Measurements from ENCODE around the gene RFTN1. TPM values are rescaled to one million over a fixed set of nuclear protein-coding genes. Genes with fewer than 3 reads are reported as not detected.

RFTN1 gene
- polyA plus RNA-seq, 3 donors, result 17.4 to 28.0 (median 27.2) TPM

GRCh38 chr3:16507578-16508242 lies 5.8 kb downstream of the RFTN1 start:
- Histone ChIP-seq H4K20me1 (ENCODE audit: insufficient read depth, low read length) (peaks cover 54% of the 10 kb centered on the region), H3K9me3 (replicated peaks in 1 of 2; ENCODE audit: control insufficient read depth in 1 of 2, insufficient read depth in 1 of 2, low read length in 2 of 2) (no peaks in the 10 kb centered on the region), H3K36me3 (replicated peaks in 1 of 2; ENCODE audit: control insufficient read depth in 1 of 2, insufficient read depth in 2 of 2, low read length in 2 of 2) (no peaks in the 10 kb centered on the region), H3K9ac (ENCODE audit: insufficient read depth, low read length, poor library complexity, severe bottlenecking) (no peak overlapping the region), H3K27me3 (ENCODE audit: control insufficient read depth in 2 of 2, insufficient read depth in 2 of 2, low read length in 2 of 2) (no peaks in the 10 kb centered on the region), H3K4me3 (replicated peaks in 1 of 3; ENCODE audit: low read depth in 2 of 3, low read length in 3 of 3) (no peak overlapping the region), H3K4me1 (ENCODE audit: control insufficient read depth in 1 of 2, insufficient read depth in 2 of 2, low read length in 2 of 2) (peaks cover 34 to 41% of the 10 kb centered on the region in 2 donors), H3K27ac (ENCODE audit: low read depth in 1 of 2, low read length in 2 of 2) (no peak overlapping the region), H2AFZ (ENCODE audit: insufficient read depth, low read depth, low read length, poor library complexity, severe bottlenecking) (no peak overlapping the region), H3K4me2 (replicated peaks; ENCODE audit: extremely low read depth, low read length, poor library complexity, severe bottlenecking) (no peak overlapping the region), H3K79me2 (ENCODE audit: insufficient read depth, low read length) (peaks cover 62% of the 10 kb centered on the region)
- intact Hi-C loops (cut with micrococcal nuclease), result no loop called here
- Mint-ChIP-seq H3K27me3 (ENCODE audit: low read depth in 3 of 3) (peaks cover 0 to 4% (median 2%) of the 10 kb centered on the region in 3 donors), H3K9me3 (no peaks in the 10 kb centered on the region), H3K4me1 (peaks cover 48% of the 10 kb centered on the region), H3K27ac (peak overlapping the region in 1 of 7 donors; percentile 3), H3K4me3 (no peak overlapping the region), H3K36me3 (peaks cover 14 to 15% of the 10 kb centered on the region in 2 donors)
- no peak for TF ChIP-seq CTCF (IDR thresholded peaks at IDR 0.05)
- DNase-seq, result no peak
- WGBS (ENCODE audit: insufficient coverage), result 88% methylated on average over 6 of the region's 8 CpGs

GRCh38 chr3:16506884-16507577 lies 6.5 kb downstream of the RFTN1 start:
- TF ChIP-seq CTCF (IDR thresholded peaks at IDR 0.05), result no peak
- Mint-ChIP-seq H3K4me3 (no peak overlapping the region), H3K27ac (no peak overlapping the region)

More at GRCh38 chr3:16506884-16507577, 6.5 kb downstream of the RFTN1 start:
- DNase-seq, result no peak
- H3K27me3 ChIP-seq (ENCODE audit: control insufficient read depth in 2 of 2, insufficient read depth in 2 of 2, low read length in 2 of 2), result no peaks in the 10 kb centered on the region
- H3K4me1 ChIP-seq (ENCODE audit: control insufficient read depth in 1 of 2, insufficient read depth in 2 of 2, low read length in 2 of 2), result peaks cover 28 to 35% of the 10 kb centered on the region in 2 donors
- H3K79me2 ChIP-seq (ENCODE audit: insufficient read depth, low read length), result peaks cover 68% of the 10 kb centered on the region
- no peak overlapping the region for H3K9ac ChIP-seq (ENCODE audit: insufficient read depth, low read length, poor library complexity, severe bottlenecking)
- intact Hi-C loops (cut with micrococcal nuclease), result no loop called here
- H3K27me3 Mint-ChIP-seq (ENCODE audit: low read depth in 3 of 3), result peaks cover 0 to 4% (median 2%) of the 10 kb centered on the region in 3 donors
- peaks cover 44% of the 10 kb centered on the region for H3K4me1 Mint-ChIP-seq
- H3K4me3 ChIP-seq (replicated peaks in 1 of 3; ENCODE audit: low read depth in 2 of 3, low read length in 3 of 3), result no peak overlapping the region
- no peaks in the 10 kb centered on the region for H3K9me3 Mint-ChIP-seq
- no peak overlapping the region for H3K4me2 ChIP-seq (replicated peaks; ENCODE audit: extremely low read depth, low read length, poor library complexity, severe bottlenecking)
- no CpG with 5 or more reads among the region's 2 CpGs for WGBS (ENCODE audit: insufficient coverage)
- peaks cover 57% of the 10 kb centered on the region for H4K20me1 ChIP-seq (ENCODE audit: insufficient read depth, low read length)
- H3K27ac ChIP-seq (ENCODE audit: low read depth in 1 of 2, low read length in 2 of 2), result no peak overlapping the region
- no peak overlapping the region for H2AFZ ChIP-seq (ENCODE audit: insufficient read depth, low read depth, low read length, poor library complexity, severe bottlenecking)
- no peaks in the 10 kb centered on the region for H3K9me3 ChIP-seq (replicated peaks in 1 of 2; ENCODE audit: control insufficient read depth in 1 of 2, insufficient read depth in 1 of 2, low read length in 2 of 2)
- peaks cover 15 to 21% of the 10 kb centered on the region in 2 donors for H3K36me3 Mint-ChIP-seq
- H3K36me3 ChIP-seq (replicated peaks in 1 of 2; ENCODE audit: control insufficient read depth in 1 of 2, insufficient read depth in 2 of 2, low read length in 2 of 2), result no peaks in the 10 kb centered on the region
